HG02798 (cell line): ENCODE measurements around the gene FAM53A.

Source experiments
- ATAC-seq: cut with Tn5 transposase; IDR thresholded peaks from one replicate; pipeline ENCODE4 v1.9.1; 2021; ENCODE audit warnings: mild to moderate bottlenecking; ENCODE audit not compliant: unreplicated experiment, poor library complexity

Gene FAM53A, protein sequence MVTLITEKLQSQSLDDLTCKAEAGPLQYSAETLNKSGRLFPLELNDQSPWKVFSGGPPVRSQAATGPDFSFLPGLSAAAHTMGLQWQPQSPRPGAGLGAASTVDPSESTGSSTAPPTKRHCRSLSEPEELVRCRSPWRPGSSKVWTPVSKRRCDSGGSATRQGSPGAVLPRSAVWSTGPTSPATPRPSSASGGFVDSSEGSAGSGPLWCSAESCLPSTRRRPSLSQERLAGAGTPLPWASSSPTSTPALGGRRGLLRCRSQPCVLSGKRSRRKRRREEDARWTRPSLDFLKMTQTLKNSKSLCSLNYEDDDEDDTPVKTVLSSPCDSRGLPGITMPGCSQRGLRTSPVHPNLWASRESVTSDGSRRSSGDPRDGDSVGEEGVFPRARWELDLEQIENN

GRCh38 chr4:1683736-1684505, at the start of gene FAM53A:
Gene FAM53A (minus strand): TSS chr4:1684313. CDS start chr4:1668741, 15,572 bp downstream.
- ATAC-seq: peak; percentile 93

GRCh38 chr4:1732911-1733310, 48.8 kb upstream of the FAM53A start:
- no peak for ATAC-seq

GRCh38 chr4:1731180-1731579, 47.1 kb upstream of the FAM53A start:
- no peak for ATAC-seq

GRCh38 chr4:1730532-1731135, 46.5 kb upstream of the FAM53A start:
- no peak for ATAC-seq

- no peak for ATAC-seq
These were observed 44.2 kb upstream of the FAM53A start for GRCh38 chr4:1728061-1728980.

GRCh38 chr4:1727117-1728031, 43.3 kb upstream of the FAM53A start:
- no peak for ATAC-seq

- peak; percentile 38 for ATAC-seq
These were observed 42.2 kb upstream of the FAM53A start for GRCh38 chr4:1726146-1726934.

DNA sequence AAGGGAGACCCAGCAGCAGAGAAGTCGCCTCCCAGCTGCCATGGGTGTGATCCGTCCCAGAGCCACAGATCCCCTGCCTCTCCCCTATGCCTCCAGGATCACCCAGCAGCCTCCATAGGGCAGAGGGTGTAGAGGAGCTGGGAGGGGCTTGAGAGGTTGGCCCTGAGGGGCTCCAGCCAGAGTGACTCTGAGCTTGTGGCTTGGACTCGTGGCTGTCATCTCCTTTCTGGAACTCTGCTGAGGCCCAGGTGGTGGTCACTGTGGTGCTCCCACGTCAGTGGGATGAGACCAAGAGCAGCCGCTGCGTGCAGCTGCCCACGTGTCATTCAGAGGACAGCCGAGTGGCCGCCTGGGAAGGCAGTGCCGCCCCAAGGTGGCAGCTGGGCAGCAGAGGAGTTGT, 41.4 kb upstream of the FAM53A start:
- ATAC-seq: no peak

- ATAC-seq: no peak
These were observed 39.2 kb upstream of the FAM53A start for GRCh38 chr4:1723131-1723801.

DNA sequence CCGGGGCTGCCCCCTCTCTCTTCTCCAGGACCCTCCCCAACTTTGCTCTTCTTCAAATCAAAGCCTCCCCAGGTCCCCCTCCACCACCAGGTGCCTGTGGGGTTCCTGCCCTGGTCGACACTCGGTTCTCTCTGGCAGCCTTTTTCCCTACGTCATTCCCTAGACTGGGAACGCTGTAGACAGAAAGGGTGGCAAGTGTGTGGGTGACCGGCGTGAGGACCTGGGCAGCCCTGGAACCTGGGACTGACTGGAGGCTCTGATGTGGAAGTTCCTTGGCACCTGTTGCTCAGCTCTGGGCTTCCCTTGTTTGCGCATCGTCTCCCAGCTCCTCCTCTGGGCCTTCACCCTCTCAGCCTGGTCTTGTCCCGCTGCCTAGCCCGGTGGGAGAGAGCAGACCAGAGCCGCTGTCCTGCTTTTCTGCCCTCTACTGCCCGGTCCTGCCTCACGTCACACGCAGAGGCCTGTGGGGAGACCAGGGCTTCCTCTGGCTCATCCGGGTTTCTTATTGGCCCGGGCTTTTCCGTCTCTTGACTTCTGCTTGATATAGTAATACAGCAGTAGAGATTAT, 38.5 kb upstream of the FAM53A start:
- no peak for ATAC-seq

DNA sequence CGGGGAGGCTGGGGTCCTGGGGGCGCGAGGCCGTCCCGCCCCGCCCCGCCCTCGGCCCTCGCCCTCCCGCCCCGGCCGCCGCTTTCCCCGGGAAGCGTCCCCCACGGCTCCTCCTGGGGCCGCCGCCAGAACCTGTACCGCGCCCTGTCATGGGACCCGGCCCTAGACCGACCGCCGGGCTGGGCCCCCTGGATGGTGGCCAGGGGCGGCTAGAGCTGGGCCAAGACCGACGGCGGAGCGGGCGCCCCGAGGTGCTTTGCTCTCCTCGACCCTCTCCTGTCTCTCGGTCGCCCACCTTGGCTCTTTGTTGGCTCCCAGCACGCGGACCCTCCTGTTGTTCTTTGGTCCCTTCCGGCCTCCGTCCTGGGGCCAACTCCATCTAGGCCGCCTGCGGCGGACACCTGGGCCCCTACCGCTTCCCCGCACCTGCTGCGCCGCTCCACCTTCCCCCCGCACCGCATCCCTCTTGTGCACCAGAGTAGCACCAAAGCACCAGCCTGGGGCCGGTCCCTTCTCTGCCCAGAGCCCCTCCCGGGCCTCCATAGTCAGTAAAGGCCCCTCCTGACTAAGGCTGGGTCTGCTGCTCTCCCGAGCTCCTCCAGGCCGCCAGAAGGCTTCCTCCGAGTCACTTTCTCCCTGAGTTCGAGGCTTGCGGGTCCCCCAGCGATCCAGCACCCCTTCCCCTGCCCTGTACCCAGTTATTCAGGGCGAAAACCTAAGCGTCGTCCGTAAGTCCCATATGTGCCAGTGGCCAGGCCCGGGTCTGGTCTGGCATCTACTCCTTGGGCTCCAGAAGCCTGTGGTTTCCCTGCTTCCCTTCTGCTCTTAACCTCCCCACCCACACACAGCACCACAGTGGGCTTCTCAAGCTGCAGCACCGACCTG, 37.8 kb upstream of the FAM53A start:
- ATAC-seq: no peak

- ATAC-seq: peak; percentile 82
These were observed 37.0 kb upstream of the FAM53A start, which contains the start of the genes TACC3 and TMEM129 for GRCh38 chr4:1721003-1721665. Gene TACC3 (plus strand): TSS chr4:1721521. CDS start chr4:1723422, 1,901 bp downstream. Gene TMEM129 (minus strand): TSS chr4:1721323. CDS start chr4:1720837, 486 bp downstream.

GRCh38 chr4:1720163-1720983, 36.3 kb upstream of the FAM53A start:
- peak; percentile 13 for ATAC-seq

GRCh38 chr4:1718095-1718850, 34.2 kb upstream of the FAM53A start:
- ATAC-seq: no peak
